Left lung (tissue), 10 donors: ENCODE data around the gene LAMA5. TPM values are rescaled to one million over a fixed set of nuclear protein-coding genes. Genes with fewer than 3 reads are reported as not detected.

Experiments used
- ATAC-seq: fragments of 200-7000 bp; cut with Tn5 transposase; one replicate; pipeline ENCODE4 v1.9.1; 2020; ENCODE audit warnings: moderate library complexity
- DNase-seq, 4 donors: peaks; one replicate each; pipeline ENCODE4 v3.0.0-alpha.2; 2013 to 2020
- H3K27ac ChIP-seq, 2 donors: fragments of 200-600 bp; sonication (generic) in 1 of 2; one replicate each; pipeline versions ENCODE4 v1.5.0 to v1.8.0; 2020 to 2021
- H3K27me3 ChIP-seq, 2 donors: fragments of 200-600 bp; sonication (generic) in 1 of 2; one replicate each; pipeline versions ENCODE4 v1.5.0 to v1.8.0; 2020 to 2021
- H3K36me3 ChIP-seq, 2 donors: fragments of 200-600 bp; sonication (generic) in 1 of 2; one replicate each; pipeline versions ENCODE4 v1.5.0 to v1.8.0; 2020 to 2021
- H3K4me1 ChIP-seq, 2 donors: fragments of 200-600 bp; one replicate each; pipeline ENCODE4 v1.8.0; 2021
- H3K4me3 ChIP-seq, 2 donors: fragments of 200-600 bp; sonication (generic) in 1 of 2; one replicate each; pipeline versions ENCODE4 v1.5.0 to v1.8.0; 2020 to 2021; ENCODE audit warnings: mild to moderate bottlenecking in 1 of 2
- H3K9me3 ChIP-seq, 2 donors: fragments of 200-600 bp; sonication (generic) in 1 of 2; one replicate each; pipeline versions ENCODE4 v1.5.0 to v1.8.0; 2020 to 2021
- intact Hi-C, 2 donors: fragments of 100-400 bp; cut with DNase I; formaldehyde crosslinking; loops; one replicate each; pipeline versions ENCODE4 v1.11.2 to v1.14.2; 2022
- polyA plus RNA-seq, 6 donors: library from polyadenylated mRNA; unstranded; fragments of 120-200 nt; gene quantifications; one replicate each; pipeline ENCODE4 v1.2.1, GENCODE V29; 2013; ENCODE audit not compliant: insufficient read length in 6 of 6
- total RNA-seq, 2 donors: library from RNA; stranded (reverse); fragmentation: NEBNext Ultra II Directional; extraction: Animal tissue kit (Norgen Biotek cat#: 25700); gene quantifications; one replicate each; pipeline ENCODE4 v1.2.1, GENCODE V29; 2021
- TF ChIP-seq, protein P1 (sequence below), 2 donors: fragments of 200-600 bp; sonication (generic) in 1 of 2; IDR thresholded peaks; one replicate each; pipeline versions ENCODE4 v1.5.0 to v1.8.0; 2021; ENCODE audit warnings: antibody characterized with exemption in 2 of 2
- donor health status: DM: no; HTN: yes; CAD: no.
- donor health status: DM: no; HTN: no; CAD: no.

The LAMA5 gene
- total and polyA plus RNA-seq, 8 donors, result 123 to 267 (median 158) TPM

GRCh38 chr20:62400541-62400940 lies 33.4 kb upstream of the LAMA5 start:
- no peak overlapping the region for H3K4me3 ChIP-seq
- H3K9me3 ChIP-seq, result no peaks in the 10 kb centered on the region
- H3K27me3 ChIP-seq, result no peaks in the 10 kb centered on the region
- DNase-seq (no peak), ATAC-seq (no peak)
- intact Hi-C loops, result no loop called here
- no peak overlapping the region for H3K27ac ChIP-seq
- peaks cover 0 to 18% of the 10 kb centered on the region in 2 donors for H3K36me3 ChIP-seq
- peaks cover 2 to 8% of the 10 kb centered on the region in 2 donors for H3K4me1 ChIP-seq
- TF ChIP-seq, protein P1, sequence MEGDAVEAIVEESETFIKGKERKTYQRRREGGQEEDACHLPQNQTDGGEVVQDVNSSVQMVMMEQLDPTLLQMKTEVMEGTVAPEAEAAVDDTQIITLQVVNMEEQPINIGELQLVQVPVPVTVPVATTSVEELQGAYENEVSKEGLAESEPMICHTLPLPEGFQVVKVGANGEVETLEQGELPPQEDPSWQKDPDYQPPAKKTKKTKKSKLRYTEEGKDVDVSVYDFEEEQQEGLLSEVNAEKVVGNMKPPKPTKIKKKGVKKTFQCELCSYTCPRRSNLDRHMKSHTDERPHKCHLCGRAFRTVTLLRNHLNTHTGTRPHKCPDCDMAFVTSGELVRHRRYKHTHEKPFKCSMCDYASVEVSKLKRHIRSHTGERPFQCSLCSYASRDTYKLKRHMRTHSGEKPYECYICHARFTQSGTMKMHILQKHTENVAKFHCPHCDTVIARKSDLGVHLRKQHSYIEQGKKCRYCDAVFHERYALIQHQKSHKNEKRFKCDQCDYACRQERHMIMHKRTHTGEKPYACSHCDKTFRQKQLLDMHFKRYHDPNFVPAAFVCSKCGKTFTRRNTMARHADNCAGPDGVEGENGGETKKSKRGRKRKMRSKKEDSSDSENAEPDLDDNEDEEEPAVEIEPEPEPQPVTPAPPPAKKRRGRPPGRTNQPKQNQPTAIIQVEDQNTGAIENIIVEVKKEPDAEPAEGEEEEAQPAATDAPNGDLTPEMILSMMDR (IDR thresholded peaks at IDR 0.05), result no peak

DNA sequence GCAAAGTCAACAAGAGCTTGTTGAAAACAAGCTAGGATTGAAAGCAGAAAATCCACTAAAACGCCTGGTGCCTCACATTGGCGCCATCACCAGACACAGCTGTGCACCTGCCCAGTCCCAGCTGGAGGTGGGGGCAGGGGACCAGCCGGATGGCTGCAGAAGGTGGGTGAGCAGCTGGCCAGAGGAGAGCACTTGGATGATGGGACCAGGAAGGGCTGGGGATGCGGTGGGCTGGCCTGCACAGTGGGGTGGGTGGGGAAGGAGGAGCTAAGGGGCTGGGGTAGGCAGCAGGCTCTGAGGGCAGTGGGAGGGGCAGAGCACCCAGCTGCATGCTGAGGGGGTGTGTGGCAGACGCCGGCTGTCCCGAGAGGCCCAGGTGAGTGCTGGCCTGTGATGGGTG lies 32.9 kb upstream of the LAMA5 start:
- Histone ChIP-seq H3K36me3 (peaks cover 0 to 23% of the 10 kb centered on the region in 2 donors), H3K9me3 (no peaks in the 10 kb centered on the region), H3K4me1 (peaks cover 0 to 3% of the 10 kb centered on the region in 2 donors), H3K27ac (no peak overlapping the region), H3K4me3 (no peak overlapping the region), H3K27me3 (no peaks in the 10 kb centered on the region)
- intact Hi-C loops, result no loop called here
- DNase-seq, result no peak
- TF ChIP-seq, protein P1 (IDR thresholded peaks at IDR 0.05), result no peak
- no peak for ATAC-seq

DNA sequence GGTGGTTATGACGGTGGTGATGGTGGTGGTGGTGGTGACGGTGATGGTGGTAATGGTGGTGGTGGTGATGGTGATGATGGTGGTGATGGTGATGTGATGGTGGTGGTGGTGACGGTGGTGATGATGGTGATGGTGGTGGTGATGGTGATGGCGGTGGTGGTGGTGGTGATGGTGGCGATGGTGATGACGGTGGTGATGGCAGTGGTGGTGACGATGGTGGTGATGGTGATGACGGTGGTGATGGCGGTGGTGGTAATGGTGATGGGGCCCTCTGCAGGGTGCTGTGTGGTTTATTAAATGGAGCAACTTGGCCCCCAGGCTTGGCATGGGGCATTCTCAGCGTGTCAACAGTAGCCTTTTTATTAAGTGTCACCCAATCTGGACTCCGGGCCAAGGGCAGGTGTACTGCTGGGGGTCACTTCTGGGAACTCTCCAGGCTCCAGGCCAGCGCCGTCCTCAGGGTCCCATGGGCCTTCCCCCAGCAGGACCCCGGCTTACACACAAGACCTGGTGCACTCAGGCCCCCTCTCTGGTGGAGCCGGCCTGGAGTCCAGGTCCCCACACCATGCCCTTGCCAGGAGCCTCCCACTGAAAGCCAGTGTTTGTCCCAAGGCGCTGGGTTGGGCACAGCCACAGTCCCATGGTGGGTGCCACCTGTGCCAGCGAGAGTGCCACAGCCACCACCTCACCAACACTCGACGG lies 31.2 kb upstream of the LAMA5 start:
- TF ChIP-seq, protein P1 (IDR thresholded peaks at IDR 0.05), result no peak
- Histone ChIP-seq H3K27ac (no peak overlapping the region), H3K36me3 (peaks cover 0 to 40% of the 10 kb centered on the region in 2 donors), H3K4me1 (no peaks in the 10 kb centered on the region), H3K9me3 (no peaks in the 10 kb centered on the region), H3K27me3 (no peaks in the 10 kb centered on the region), H3K4me3 (no peak overlapping the region)
- DNase-seq (no peak), ATAC-seq (no peak)
- intact Hi-C loops, result no loop called here

- H3K9me3 ChIP-seq, result no peaks in the 10 kb centered on the region
- no peak overlapping the region for H3K27ac ChIP-seq
- ATAC-seq (no peak), DNase-seq (no peak)
- H3K27me3 ChIP-seq, result no peaks in the 10 kb centered on the region
- TF ChIP-seq, protein P1 (IDR thresholded peaks at IDR 0.05), result no peak
- no peak overlapping the region for H3K4me3 ChIP-seq
- no peaks in the 10 kb centered on the region for H3K4me1 ChIP-seq
- H3K36me3 ChIP-seq, result peaks cover 0 to 44% of the 10 kb centered on the region in 2 donors
- intact Hi-C loops, result no loop called here
These were observed 29.5 kb upstream of the LAMA5 start for GRCh38 chr20:62396367-62397239.
